H54 (cell line): ENCODE data around the gene SPIRE2.
"Not testable (repeated sequence)": the region's sequence is repeated elsewhere in the genome, so short reads cannot be mapped to it uniquely, and the experiment has no call there.

Experiments used
- DNase-seq: peaks from one replicate; pipeline ENCODE4 v3.0.0; 2011; ENCODE audit warnings: low spot score, mixed read lengths; ENCODE audit not compliant: insufficient read length
- FAIRE-seq: peaks from 3 replicates; lab custom pipeline; 2011; peaks lifted over from hg19 to GRCh38; lab: Jason Lieb, UNC
- POLR2A ChIP-seq: IDR thresholded peaks from 2 replicates; pipeline ENCODE4 v1.6.1; 2011; ENCODE audit warnings: low read depth, mild to moderate bottlenecking, low read length

The SPIRE2 gene

DNA sequence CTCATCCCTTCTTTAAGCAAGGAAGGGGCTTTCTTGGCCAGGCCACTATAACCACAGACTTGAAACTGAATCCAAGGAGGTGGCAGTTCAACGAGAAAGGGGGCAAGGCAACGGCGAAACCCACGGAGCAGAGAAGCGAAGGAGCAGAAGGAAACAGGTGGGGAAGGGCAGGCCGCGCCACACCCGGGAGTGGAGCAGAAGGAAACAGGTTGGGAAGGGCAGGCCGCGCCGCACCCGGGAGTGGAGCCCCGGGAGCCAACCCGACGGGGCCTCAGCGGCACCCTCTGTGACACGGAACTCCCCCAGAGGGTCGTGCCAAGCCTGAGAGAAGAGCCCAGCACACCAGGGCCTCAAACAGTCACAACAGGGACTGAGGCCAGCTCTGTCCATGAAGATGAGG lies 32.2 kb upstream of the SPIRE2 start:
- DNase-seq (no peak), FAIRE-seq (no peak)
- no peak for TF ChIP-seq POLR2A

DNA sequence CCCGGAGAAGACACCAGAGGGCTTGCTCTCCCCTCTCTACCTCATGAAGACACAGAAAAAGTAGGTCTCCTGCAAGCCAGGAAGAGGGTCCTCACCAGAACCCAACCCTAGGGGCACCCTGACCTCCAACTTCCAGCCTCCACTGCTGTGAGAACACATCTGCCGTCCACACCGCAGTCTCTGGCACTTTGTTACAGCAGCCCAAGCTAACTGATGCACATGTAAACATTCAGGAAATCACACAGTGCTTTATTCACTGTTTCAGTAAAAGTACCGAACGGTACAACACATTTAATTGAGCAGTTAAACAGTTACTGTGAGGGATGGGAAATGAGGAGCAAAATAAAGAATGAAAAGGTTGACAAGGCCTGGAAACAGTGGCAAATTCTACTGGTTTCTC lies 30.1 kb upstream of the SPIRE2 start:
- no peak for FAIRE-seq
- no peak for TF ChIP-seq POLR2A
- DNase-seq, result no peak

- FAIRE-seq (no peak), DNase-seq (no peak)
- TF ChIP-seq POLR2A, result no peak
These were observed 29.4 kb upstream of the SPIRE2 start for GRCh38 chr16:89798832-89799370.

GRCh38 chr16:89801800-89802199 lies 26.5 kb upstream of the SPIRE2 start:
- TF ChIP-seq POLR2A, result no peak
- DNase-seq (no peak), FAIRE-seq (no peak)

DNA sequence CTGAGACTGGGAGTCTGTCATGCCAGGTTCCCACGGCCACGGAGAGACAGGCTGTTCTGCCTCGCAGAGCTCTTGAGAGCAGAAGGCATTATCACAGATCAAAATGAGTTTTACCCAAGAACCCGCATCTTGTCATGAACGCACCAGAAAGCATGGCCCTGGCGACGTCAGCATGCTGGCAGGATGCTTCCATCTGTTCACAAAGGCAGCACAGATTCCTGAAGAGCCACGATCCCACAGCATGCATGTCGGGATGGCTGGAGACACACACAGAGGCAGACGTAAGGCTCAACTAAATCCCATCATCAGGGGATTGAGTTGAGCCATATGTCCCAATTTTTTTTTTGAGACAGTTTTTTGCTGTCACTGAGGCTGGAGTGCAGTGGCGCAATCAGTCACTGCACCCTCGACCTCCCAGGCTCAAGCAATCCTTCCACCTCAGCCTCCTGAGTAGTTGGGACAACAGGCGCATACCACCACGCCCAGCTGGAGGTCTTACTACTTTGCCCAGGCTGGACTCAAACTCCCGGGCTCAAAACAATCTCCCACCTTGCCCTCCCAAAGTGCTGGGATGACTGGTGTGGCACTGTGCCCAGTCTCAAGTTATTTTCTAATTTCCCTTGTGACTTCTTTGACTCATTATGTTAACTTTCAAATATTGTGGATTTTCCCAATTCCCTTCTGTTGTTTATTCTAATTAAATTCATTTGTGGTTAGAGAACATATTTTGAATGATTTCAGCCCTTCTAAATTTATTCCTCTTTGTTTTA lies 23.0 kb upstream of the SPIRE2 start:
- FAIRE-seq, result no peak
- no peak for DNase-seq
- no peak for TF ChIP-seq POLR2A

GRCh38 chr16:89806589-89807193 lies 21.6 kb upstream of the SPIRE2 start:
- not testable (repeated sequence) for DNase-seq, FAIRE-seq

- TF ChIP-seq POLR2A, result no peak
- FAIRE-seq (no peak), DNase-seq (no peak)
These were observed 19.8 kb upstream of the SPIRE2 start for GRCh38 chr16:89808475-89808874.

- no peak for FAIRE-seq
- TF ChIP-seq POLR2A, result no peak
- DNase-seq, result no peak
These were observed 17.0 kb upstream of the SPIRE2 start for GRCh38 chr16:89811321-89811720.

DNA sequence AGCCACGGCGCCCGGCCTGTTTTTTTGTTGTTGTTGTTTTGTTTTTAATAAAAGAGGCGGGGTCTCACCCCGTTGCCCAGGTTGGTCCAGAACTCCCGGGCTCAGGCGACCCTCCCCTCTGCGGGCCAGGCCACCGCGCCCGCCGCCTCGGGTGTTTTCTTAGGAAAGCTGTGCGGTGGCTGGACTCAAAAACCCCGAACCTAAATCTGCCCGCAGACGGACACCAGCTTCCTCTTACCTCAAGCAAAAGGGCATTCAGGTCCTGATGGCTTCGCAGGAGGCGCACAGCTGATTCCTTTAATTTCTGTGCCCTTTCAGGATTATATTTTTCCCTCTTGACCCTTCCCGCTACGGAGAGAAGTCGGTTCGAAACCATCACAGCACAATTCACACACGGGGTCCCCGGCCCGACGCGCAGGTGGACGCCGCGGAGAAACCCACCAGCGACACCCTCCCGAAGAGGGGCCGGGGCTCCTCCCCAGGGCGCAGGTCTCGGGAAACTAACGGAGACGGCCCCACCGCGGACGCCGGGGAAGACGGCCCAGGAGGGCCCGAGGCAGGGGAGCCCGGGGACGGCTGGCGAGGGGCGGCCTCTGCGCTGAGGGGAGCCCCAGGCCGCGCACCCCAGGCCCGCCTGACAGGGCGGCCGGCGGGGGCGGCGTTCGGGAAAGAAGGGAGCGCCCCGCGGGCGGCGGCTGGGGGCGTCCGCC lies 12.5 kb upstream of the SPIRE2 start:
- TF ChIP-seq POLR2A, result no peak
- no peak for FAIRE-seq
- peak; percentile 29 for DNase-seq

- FAIRE-seq, DNase-seq: not testable (repeated sequence)
These were observed 9.3 kb upstream of the SPIRE2 start for GRCh38 chr16:89818851-89819403.

DNA sequence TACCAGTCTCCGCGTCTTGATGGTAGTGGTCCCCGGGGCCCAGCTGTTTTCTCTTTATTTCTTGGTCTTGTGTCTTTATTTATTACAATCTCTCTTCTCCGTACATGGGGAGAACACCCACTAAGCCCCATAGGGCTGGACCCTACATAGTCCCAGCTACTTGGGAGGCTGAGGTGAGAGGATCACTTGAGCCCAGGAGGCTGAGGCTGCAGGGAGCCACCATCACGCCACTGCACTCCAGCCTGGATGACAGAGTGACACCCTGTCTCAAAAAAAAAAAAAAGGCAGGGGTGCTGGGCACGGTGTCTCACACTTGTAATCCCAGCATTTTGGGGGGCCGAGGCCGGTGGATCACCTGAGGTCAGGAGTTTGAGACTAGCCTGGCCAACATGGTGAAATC lies 8.8 kb upstream of the SPIRE2 start:
- FAIRE-seq, DNase-seq: not testable (repeated sequence)

- DNase-seq (no peak), FAIRE-seq (no peak)
- no peak; the same call in 1 of the 2 replicates for TF ChIP-seq POLR2A
These were observed 6.7 kb upstream of the SPIRE2 start for GRCh38 chr16:89821438-89822187.
